Measurements from ENCODE around the gene ZFHX3.

- TF ChIP-seq KDM1A (IDR thresholded peaks at IDR 0.05; ENCODE audit: borderline replicate concordance), result no peak
- TF ChIP-seq EZH2 (IDR thresholded peaks at IDR 0.05; ENCODE audit: borderline replicate concordance, control insufficient read depth, low read depth, low read length), result no peak
- no peak for TF ChIP-seq IRF3 (IDR thresholded peaks at IDR 0.05)
- TF ChIP-seq FOXM1 (IDR thresholded peaks at IDR 0.05; ENCODE audit: low read depth, low read length), result no peak
- no peak for TF ChIP-seq CTCF (IDR thresholded peaks at IDR 0.05 in 2 of 3, conservative IDR thresholded peaks at IDR 0.05 in 1 of 3; ENCODE audit: control insufficient read depth in 2 of 3, extremely low read depth in 1 of 3, insufficient read depth in 1 of 3, low read depth in 3 of 3, low read length in 3 of 3)
- no peak for TF ChIP-seq TCF7 (IDR thresholded peaks at IDR 0.05; ENCODE audit: borderline replicate concordance)
- no peak for TF ChIP-seq FOXK2 (IDR thresholded peaks at IDR 0.05)
- no peak for TF ChIP-seq BCL3 (IDR thresholded peaks at IDR 0.05; ENCODE audit: borderline replicate concordance, insufficient read depth, low read depth, low read length, poor library complexity, severe bottlenecking)
- TF ChIP-seq ZNF592 (IDR thresholded peaks at IDR 0.05), result no peak
- no peak for TF ChIP-seq BHLHE40 (IDR thresholded peaks at IDR 0.05; ENCODE audit: borderline replicate concordance in 1 of 2, low read depth in 2 of 2, low read length in 1 of 2)
Measured at GRCh38 chr16:72987480-72987901, 60.4 kb downstream of the ZFHX3 start.
